K562 (cell line): ENCODE results near the gene VMP1. TPM values are rescaled to one million over a fixed set of nuclear protein-coding genes. Genes with fewer than 3 reads are reported as not detected.
"Not testable (repeated sequence)": the region's sequence is repeated elsewhere in the genome, so short reads cannot be mapped to it uniquely, and the experiment has no call there.

Source experiments
- AFF1 ChIP-seq, 2 experiments: fragments of 450-650 bp; IDR thresholded peaks; 2 replicates each; pipeline ENCODE4 v1.6.1; 2018; ENCODE audit warnings: mild to moderate bottlenecking in 2 of 2, low read depth in 1 of 2; ENCODE audit not compliant: partially characterized antibody in 2 of 2
- CEBPB ChIP-seq: fragments of 450-650 bp; IDR thresholded peaks from 2 replicates; pipeline ENCODE4 v1.6.1; 2016; ENCODE audit warnings: missing genetic modification characterization, missing compliant biosample characterization
- ELF4 ChIP-seq: fragments of 450-650 bp; formaldehyde crosslinking; IDR thresholded peaks from 2 replicates; pipeline ENCODE4 v1.4.0; 2022; ENCODE audit warnings: missing genetic modification characterization
- GMEB1 ChIP-seq: fragments of 250-450 bp; sonication (Bioruptor Pico); IDR thresholded peaks from 2 replicates; pipeline ENCODE4 v1.4.0; 2020; ENCODE audit warnings: mild to moderate bottlenecking
- GTF2E2 ChIP-seq: fragments of 200-800 bp; sonication (Bioruptor generic); IDR thresholded peaks from 2 replicates; pipeline ENCODE4 v1.6.1; 2016; ENCODE audit warnings: missing genetic modification characterization, missing compliant biosample characterization
- NR4A1 ChIP-seq, 2 experiments: fragments of 250-450 bp in 1 of 2; fragments of 450-650 bp in 1 of 2; sonication (Bioruptor Pico) in 1 of 2; IDR thresholded peaks; 2 replicates each; pipeline versions ENCODE4 v1.4.0 to v1.6.1; 2016 to 2020; ENCODE audit warnings: mild to moderate bottlenecking in 2 of 2, missing compliant biosample characterization in 1 of 2, missing genetic modification characterization in 1 of 2, moderate library complexity in 1 of 2
- ZNF165 ChIP-seq: fragments of 250-450 bp; sonication (Bioruptor Pico); IDR thresholded peaks from 2 replicates; pipeline ENCODE4 v1.4.0; 2020; ENCODE audit warnings: borderline replicate concordance
- polyA plus RNA-seq, 8 experiments: library from polyadenylated mRNA; depleted of rRNA in 4 of 8; stranded (reverse) in 5 of 8; unstranded in 3 of 8; fragments of >200 nt; fragmentation: Nextera tagmentation in 2 of 8; fragmentation: Illumina TruSeq in 1 of 8; extraction: Ambion mirVana in 2 of 8; extraction: Trizol in 1 of 8; gene quantifications; 2 replicates each; pipeline versions ENCODE4 v1.2.1 to v1.2.3, GENCODE V29; 2011 to 2014; ENCODE audit warnings: inconsistent platforms in 1 of 8, missing spikeins in 1 of 8
- total RNA-seq, 7 experiments: library from RNA; depleted of rRNA in 6 of 7; stranded (reverse); fragments of >200 nt in 6 of 7; fragmentation: Illumina TruSeq in 2 of 7; extraction: Trizol in 2 of 7; gene quantifications; 2 replicates each; pipeline versions ENCODE4 v1.2.1 to v1.2.3, GENCODE V29; 2011 to 2021; ENCODE audit warnings: low replicate concordance in 1 of 7
- TF ChIP-seq, protein P1 (sequence below), 2 experiments: fragments of 250-450 bp in 1 of 2; fragments of 450-650 bp in 1 of 2; sonication (Bioruptor Pico) in 1 of 2; IDR thresholded peaks; 2 replicates each; pipeline versions ENCODE4 v1.6.1 to v1.8.0; 2016 to 2021; ENCODE audit warnings: mild to moderate bottlenecking in 2 of 2, moderate library complexity in 2 of 2, missing compliant biosample characterization in 1 of 2, missing genetic modification characterization in 1 of 2

The VMP1 gene
- total and polyA plus RNA-seq, 9 of the 15 experiments (the other 6 are each of a cell fraction or from before 2014, with no cell fraction given) = 123 to 304 (median 151) TPM

GRCh38 chr17:59828819-59829216 lies 121.4 kb downstream of the VMP1 start (continued):
- TF ChIP-seq NR4A1 (CRISPR knock-in tag; IDR thresholded peaks at IDR 0.05) = 0 out of 2 replicates have a peak, but pooled peaks have one; percentile 22
- not testable (repeated sequence) for TF ChIP-seq NR4A1 (tag; IDR thresholded peaks at IDR 0.05)
- TF ChIP-seq CEBPB (tag) = peak; percentile 95
- peak; percentile 73; the same call in 1 of the 2 replicates for TF ChIP-seq GTF2E2 (tag)
- 0 out of 2 replicates have a peak, but pooled peaks have one; percentile 65 for TF ChIP-seq ZNF165 (CRISPR knock-in tag)
- TF ChIP-seq GMEB1 (CRISPR knock-in tag) = peak; percentile 23; the same call in 1 of the 2 replicates
- TF ChIP-seq AFF1 (IDR thresholded peaks at IDR 0.05; ENCODE audit: low read depth in 1 of 2, partially characterized antibody in 2 of 2) = peak in 1 of 2 experiments; percentile 17
- TF ChIP-seq, protein P1, sequence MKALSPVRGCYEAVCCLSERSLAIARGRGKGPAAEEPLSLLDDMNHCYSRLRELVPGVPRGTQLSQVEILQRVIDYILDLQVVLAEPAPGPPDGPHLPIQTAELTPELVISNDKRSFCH (CRISPR knock-in tag; IDR thresholded peaks at IDR 0.05) = not testable (repeated sequence)
- TF ChIP-seq, protein P1 (tag; IDR thresholded peaks at IDR 0.05) = peak; percentile 84; the same call in 1 of the 2 replicates
- peak; percentile 8; the same call in 1 of the 2 replicates for TF ChIP-seq ELF4 (CRISPR knock-in tag)
- TF ChIP-seq, all 486 proteins: peak for 32; not testable (repeated sequence) for 454
